Loucy (cell line): Measurements from ENCODE around the gene LRRC71.

Experiments used
- CTCF ChIP-seq: fragments of 200-600 bp; sonication (generic); conservative IDR thresholded peaks from 2 replicates; pipeline ENCODE4 v1.5.1; 2014; ENCODE audit warnings: mild to moderate bottlenecking, antibody characterized with exemption, low read length
- EZH2phosphoT487 ChIP-seq: fragments of 200-600 bp; IDR thresholded peaks from 2 replicates; pipeline ENCODE4 v1.6.1; 2018; ENCODE audit warnings: antibody characterized with exemption, mild to moderate bottlenecking, moderate library complexity, borderline replicate concordance

GRCh38 chr1:156876281-156876680 lies 44.2 kb upstream of the LRRC71 start:
- TF ChIP-seq CTCF (no peak), EZH2phosphoT487 (no peak)
